Ascending aorta (tissue), 2 donors: ENCODE data around the gene PHF2. TPM values are rescaled to one million over a fixed set of nuclear protein-coding genes. Genes with fewer than 3 reads are reported as not detected.

Source experiments
- DNase-seq, 2 donors: peaks; one replicate each; pipeline ENCODE4 v3.0.0-alpha.2; 2019; ENCODE audit warnings: low spot score in 2 of 2
- H3K27ac ChIP-seq, 2 donors: fragments of 200-600 bp; sonication (generic); one replicate each; pipeline ENCODE4 v1.5.1; 2016 to 2017; ENCODE audit warnings: mild to moderate bottlenecking in 1 of 2
- H3K27me3 ChIP-seq: fragments of 200-600 bp; sonication (generic); one replicate; pipeline ENCODE4 v1.5.1; 2017
- H3K36me3 ChIP-seq, 2 donors: fragments of 200-600 bp; sonication (generic); one replicate each; pipeline ENCODE4 v1.5.1; 2016
- H3K4me1 ChIP-seq, 2 donors: fragments of 200-600 bp; sonication (generic); one replicate each; pipeline ENCODE4 v1.5.1; 2016 to 2017; ENCODE audit warnings: mild to moderate bottlenecking in 1 of 2
- H3K4me3 ChIP-seq, 2 donors: fragments of 200-600 bp; sonication (generic); one replicate each; pipeline ENCODE4 v1.5.1; 2016 to 2017; ENCODE audit warnings: mild to moderate bottlenecking in 1 of 2
- H3K9me3 ChIP-seq, 2 donors: fragments of 200-600 bp; sonication (generic); one replicate each; pipeline ENCODE4 v1.5.1; 2016
- CTCF ChIP-seq, 3 experiments: fragments of 200-600 bp in 2 of 3; fragments of 450-650 bp in 1 of 3; sonication (generic) in 2 of 3; IDR thresholded peaks; one replicate each; pipeline ENCODE4 v1.5.1; 2016 to 2019; ENCODE audit warnings: antibody characterized with exemption in 3 of 3, mild to moderate bottlenecking in 1 of 3, moderate library complexity in 1 of 3
- intact Hi-C: fragments of 100-400 bp; cut with DNase I; formaldehyde crosslinking; loops from one replicate; pipeline ENCODE4 v1.15.1; 2023
- total RNA-seq: library from RNA; depleted of rRNA; stranded (reverse); fragments of >200 nt; gene quantifications from one replicate; pipeline ENCODE4 v1.1.0, GENCODE V29; 2016

PHF2 gene
- total RNA-seq, 1 donor from 2014 or later = 45.1 TPM

GRCh38 chr9:93662016-93662638, 85.7 kb downstream of the PHF2 start:
- intact Hi-C loops = no loop called here
- no peak for TF ChIP-seq CTCF (IDR thresholded peaks at IDR 0.05)
- no peak overlapping the region for H3K27ac ChIP-seq

DNA sequence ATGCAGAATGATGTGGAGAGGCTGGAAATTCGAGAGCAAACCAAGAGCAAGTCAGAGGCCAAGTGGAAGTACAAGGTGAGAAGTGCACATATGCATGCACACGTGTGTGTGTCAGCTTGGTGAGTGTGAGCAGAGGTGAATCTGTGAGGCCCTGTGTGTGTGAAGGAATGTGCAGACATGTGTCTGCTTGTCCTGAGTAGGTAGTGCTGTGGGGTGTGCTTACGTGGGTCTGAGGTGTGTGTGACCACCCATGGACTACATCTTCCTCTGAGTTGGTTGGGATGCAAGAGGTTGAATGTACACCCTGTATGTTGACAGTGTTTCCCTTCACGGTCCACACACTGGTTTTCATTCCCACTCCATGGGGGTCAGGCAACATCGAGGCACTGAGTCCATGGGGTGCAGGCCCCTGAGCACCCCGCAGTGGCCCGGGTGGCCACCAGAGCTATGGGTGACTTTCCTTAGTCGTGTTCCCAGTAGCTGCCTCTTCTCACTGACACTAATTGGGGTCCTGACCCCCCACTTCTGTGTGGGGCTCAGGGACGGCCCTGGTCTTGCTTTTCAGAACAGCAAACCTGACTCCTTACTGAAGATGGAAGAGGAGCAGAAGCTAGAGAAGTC, 86.7 kb downstream of the PHF2 start:
- H3K4me3 ChIP-seq = no peak overlapping the region
- no peak for TF ChIP-seq CTCF (IDR thresholded peaks at IDR 0.05)
- DNase-seq = peak; percentile 1 to 21
- peaks cover 55 to 79% of the 10 kb centered on the region in 2 donors for H3K36me3 ChIP-seq
- intact Hi-C loops = no loop called here
- H3K27me3 ChIP-seq = no peaks in the 10 kb centered on the region
- H3K9me3 ChIP-seq = no peaks in the 10 kb centered on the region
- H3K27ac ChIP-seq = no peak overlapping the region
- no peaks in the 10 kb centered on the region for H3K4me1 ChIP-seq

More at GRCh38 chr9:93662016-93662638, 85.7 kb downstream of the PHF2 start:
- H3K4me3 ChIP-seq = no peak overlapping the region
- no peak for DNase-seq
- H3K27me3 ChIP-seq = no peaks in the 10 kb centered on the region
- H3K4me1 ChIP-seq = no peaks in the 10 kb centered on the region
- H3K9me3 ChIP-seq = no peaks in the 10 kb centered on the region
- H3K36me3 ChIP-seq = peaks cover 60 to 81% of the 10 kb centered on the region in 2 donors

DNA sequence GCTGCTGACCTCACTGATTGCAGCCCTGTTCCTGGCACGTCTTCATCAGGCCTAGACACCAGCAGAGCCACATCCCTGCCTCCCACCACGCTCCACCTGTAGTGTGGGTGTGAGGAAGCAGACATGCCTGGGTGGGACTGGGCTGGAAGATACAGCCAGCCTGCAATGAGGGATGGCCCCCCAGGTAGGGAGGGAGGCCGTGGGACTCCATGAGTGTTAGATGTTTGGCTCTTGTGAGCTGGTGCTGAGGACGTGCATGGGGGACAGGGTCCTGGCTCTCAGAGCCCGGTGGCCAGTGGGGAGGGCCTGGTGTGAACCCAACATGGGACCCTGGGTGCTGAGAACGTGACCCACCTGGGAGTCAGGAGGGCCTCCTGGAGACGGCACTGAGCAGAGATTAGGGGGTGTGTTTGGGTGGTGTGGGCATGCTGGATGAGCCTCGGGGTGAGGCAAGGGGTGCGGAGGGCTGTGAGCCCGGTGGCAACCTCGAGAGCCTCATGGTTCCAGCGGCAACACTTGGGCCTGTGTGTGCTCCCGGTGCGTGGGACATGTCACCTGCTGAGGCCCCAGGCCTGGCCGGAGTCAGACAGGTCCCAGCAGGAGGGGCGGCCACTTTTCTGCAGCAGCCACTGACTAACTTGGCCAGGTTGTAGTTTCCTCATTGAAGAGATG, 87.6 kb downstream of the PHF2 start:
- no peaks in the 10 kb centered on the region for H3K9me3 ChIP-seq
- DNase-seq = peak; percentile 5 to 45
- H3K27me3 ChIP-seq = no peaks in the 10 kb centered on the region
- no peak for TF ChIP-seq CTCF (IDR thresholded peaks at IDR 0.05)
- no peak overlapping the region for H3K27ac ChIP-seq
- no peaks in the 10 kb centered on the region for H3K4me1 ChIP-seq
- no peak overlapping the region for H3K4me3 ChIP-seq
- intact Hi-C loops = no loop called here
- H3K36me3 ChIP-seq = peaks cover 45 to 71% of the 10 kb centered on the region in 2 donors

- Histone ChIP-seq H3K9me3 (no peaks in the 10 kb centered on the region), H3K36me3 (peaks cover 39 to 65% of the 10 kb centered on the region in 2 donors), H3K27ac (no peak overlapping the region), H3K4me1 (no peaks in the 10 kb centered on the region), H3K4me3 (no peak overlapping the region), H3K27me3 (no peaks in the 10 kb centered on the region)
- TF ChIP-seq CTCF (IDR thresholded peaks at IDR 0.05) = no peak
- peak; percentile 1 to 52 for DNase-seq
- intact Hi-C loops = no loop called here
These were observed 88.3 kb downstream of the PHF2 start for GRCh38 chr9:93664549-93665120.

DNA sequence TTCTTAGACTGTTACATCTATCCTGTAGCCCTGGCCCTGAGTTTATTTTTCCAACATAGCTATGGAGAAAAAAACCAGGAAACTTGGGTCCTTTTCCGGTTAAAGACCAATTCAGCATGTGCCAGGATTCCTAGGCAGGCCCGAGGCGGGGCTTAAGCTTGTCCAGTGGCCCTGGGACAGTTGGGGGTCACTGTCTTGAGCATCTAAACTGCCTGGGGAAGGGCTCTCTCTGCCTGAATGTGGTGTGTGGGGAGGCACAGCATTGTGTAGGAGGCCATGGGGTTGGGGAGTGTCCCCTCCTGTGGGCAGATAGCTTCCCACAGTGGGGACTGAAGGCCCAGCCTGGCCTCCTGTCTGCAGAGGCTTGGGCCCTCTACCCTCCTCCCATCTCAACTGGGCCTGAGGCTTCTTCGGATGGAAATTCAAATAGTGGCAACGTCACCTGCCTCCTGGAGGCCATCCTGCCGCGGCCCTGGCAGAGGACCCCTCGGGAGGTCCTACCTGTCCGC, 88.8 kb downstream of the PHF2 start:
- Histone ChIP-seq H3K4me3 (no peak overlapping the region), H3K9me3 (no peaks in the 10 kb centered on the region), H3K36me3 (peaks cover 35 to 60% of the 10 kb centered on the region in 2 donors), H3K27ac (no peak overlapping the region), H3K27me3 (no peaks in the 10 kb centered on the region), H3K4me1 (no peaks in the 10 kb centered on the region)
- no peak for TF ChIP-seq CTCF (IDR thresholded peaks at IDR 0.05)
- peak; percentile 4 to 49 for DNase-seq
- intact Hi-C loops = no loop called here
